ENCODE measurements around the gene NUAK2. TPM values are rescaled to one million over a fixed set of nuclear protein-coding genes. Genes with fewer than 3 reads are reported as not detected.

Gene NUAK2
- total and polyA plus RNA-seq, 2 of the 8 experiments (the other 6 are each of a cell fraction or from before 2014, with no cell fraction given): 9.4 to 12.9 TPM

DNA sequence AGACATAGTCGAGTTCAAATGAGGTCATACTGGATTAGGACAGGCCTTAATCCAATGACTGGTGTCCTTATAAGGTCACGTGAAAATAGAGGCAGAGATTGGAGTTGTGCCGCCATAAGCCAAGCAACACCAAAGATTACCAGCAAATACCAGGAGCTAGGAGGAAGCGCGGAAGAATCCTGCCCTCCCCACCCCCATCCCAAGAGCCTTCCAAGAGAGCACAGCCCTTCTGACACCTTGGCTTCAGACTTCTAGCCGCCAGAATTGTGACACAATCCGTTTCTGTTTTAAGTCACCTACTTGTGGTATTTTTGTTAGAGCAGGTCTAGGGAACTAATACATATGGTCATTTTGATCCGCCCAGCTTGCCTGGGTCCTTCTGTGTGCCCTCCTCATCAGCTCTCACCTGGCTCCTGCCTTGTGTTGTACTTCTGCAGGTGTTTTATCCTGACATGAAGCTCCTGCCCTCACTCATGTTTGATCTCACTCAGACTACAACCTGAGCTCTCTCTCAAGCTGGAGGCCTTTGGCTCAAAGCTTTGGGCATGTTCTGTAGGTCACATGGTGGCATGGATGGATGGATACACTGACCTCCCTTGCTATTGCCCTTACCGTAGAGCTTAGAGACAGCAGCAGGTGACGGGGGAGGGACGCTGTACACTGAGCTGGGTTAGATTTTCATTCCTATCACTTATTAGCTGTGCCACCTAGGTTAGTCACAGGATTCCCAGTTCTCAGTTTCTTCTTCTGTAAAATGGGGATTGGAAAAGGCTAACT lies 10.7 kb upstream of the NUAK2 start (continued):
- TF ChIP-seq, protein P1, sequence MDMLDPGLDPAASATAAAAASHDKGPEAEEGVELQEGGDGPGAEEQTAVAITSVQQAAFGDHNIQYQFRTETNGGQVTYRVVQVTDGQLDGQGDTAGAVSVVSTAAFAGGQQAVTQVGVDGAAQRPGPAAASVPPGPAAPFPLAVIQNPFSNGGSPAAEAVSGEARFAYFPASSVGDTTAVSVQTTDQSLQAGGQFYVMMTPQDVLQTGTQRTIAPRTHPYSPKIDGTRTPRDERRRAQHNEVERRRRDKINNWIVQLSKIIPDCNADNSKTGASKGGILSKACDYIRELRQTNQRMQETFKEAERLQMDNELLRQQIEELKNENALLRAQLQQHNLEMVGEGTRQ (IDR thresholded peaks at IDR 0.05; ENCODE audit: low read length): no peak
- TF ChIP-seq NANOG (IDR thresholded peaks at IDR 0.05; ENCODE audit: insufficient read depth, low read depth, low read length, poor library complexity, severe bottlenecking) (no peak), GABPA (IDR thresholded peaks at IDR 0.05; ENCODE audit: borderline replicate concordance, insufficient read depth, low read length) (no peak), TCF12 (IDR thresholded peaks at IDR 0.05; ENCODE audit: low read depth, low read length) (no peak), SP4 (IDR thresholded peaks at IDR 0.05; ENCODE audit: low read length) (no peak), GTF2F1 (IDR thresholded peaks at IDR 0.05; ENCODE audit: borderline replicate concordance, low read depth, low read length) (no peak), CHD1 (IDR thresholded peaks at IDR 0.05; ENCODE audit: low read depth, low read length) (no peak), POLR2A (IDR thresholded peaks at IDR 0.05; ENCODE audit: control extremely low read depth in 1 of 2, low read depth in 2 of 2, low read length in 2 of 2) (no peak), HDAC2 (IDR thresholded peaks at IDR 0.05; ENCODE audit: borderline replicate concordance in 1 of 2, low read depth in 2 of 2, low read length in 2 of 2) (no peak), SIN3A (conservative IDR thresholded peaks at IDR 0.05 in 1 of 2, IDR thresholded peaks at IDR 0.05 in 1 of 2; ENCODE audit: low read depth in 1 of 2, low read length in 2 of 2) (no peak), MAFK (IDR thresholded peaks at IDR 0.05; ENCODE audit: low read depth, low read length) (no peak), JUND (IDR thresholded peaks at IDR 0.05; ENCODE audit: low read length) (no peak), BRCA1 (IDR thresholded peaks at IDR 0.05; ENCODE audit: low read depth, low read length) (no peak)
